A549 treated with RU486 at 1 μM for 4 hours (cell line): ENCODE results near the gene IMPDH2. TPM values are rescaled to one million over a fixed set of nuclear protein-coding genes. Genes with fewer than 3 reads are reported as not detected.

ENCODE experiments used
- total RNA-seq: library from RNA; stranded (reverse); fragments of 200-300 nt; extraction: Qiagen RNA extraction; gene quantifications from 5 replicates; pipeline ENCODE4 v1.2.3, GENCODE V29; 2022; ENCODE audit warnings: low read depth

The IMPDH2 gene
- 156 to 171 TPM (median 162 TPM) in 5 replicates for total RNA-seq

DNA sequence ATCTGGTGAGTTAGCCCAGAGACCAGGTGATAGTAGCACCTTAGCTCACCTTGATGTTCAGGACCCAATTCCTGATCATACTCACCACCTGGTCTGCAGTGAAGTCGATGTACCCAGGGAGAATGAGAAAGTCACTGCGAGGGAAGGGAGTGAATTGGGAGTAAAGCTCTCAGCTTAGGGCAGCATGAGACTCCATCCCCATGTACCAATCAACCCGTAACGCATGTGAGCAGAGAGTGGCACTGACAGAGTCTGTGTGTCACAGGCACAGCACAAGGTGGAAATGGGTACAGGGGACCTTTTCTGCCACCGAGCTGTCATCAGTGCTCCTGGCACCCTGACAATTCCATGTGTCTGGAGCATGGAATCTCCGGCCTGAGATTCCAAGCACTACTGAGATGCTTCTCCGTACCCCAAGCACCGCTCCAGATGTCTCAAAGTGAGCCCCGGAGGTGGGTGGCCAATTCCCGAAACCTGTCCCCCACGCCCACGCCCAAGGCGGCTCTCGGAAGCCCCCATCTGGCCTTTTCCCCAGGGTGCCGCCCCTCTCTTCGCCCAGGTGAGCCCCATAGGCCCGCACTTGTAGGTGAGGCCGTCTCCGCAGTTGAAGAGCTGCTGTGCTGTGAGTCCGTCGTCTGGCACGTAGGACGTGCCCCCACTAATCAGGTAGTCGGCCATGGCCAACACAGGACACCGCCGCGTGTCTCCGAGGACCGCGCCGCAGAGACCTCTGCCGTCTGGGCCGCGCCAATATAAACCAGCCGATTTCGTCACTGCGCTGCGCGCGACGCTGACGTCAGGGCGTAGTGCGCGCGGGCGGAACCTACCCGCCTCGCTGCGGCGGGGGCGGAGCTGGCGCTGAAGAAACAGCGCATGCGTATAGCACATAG, at the start of gene IMPDH2:
Gene IMPDH2 (minus strand): TSS at position 726 of the 890 bp plus-strand sequence. CDS start 48 bp downstream, at position 678.

DNA sequence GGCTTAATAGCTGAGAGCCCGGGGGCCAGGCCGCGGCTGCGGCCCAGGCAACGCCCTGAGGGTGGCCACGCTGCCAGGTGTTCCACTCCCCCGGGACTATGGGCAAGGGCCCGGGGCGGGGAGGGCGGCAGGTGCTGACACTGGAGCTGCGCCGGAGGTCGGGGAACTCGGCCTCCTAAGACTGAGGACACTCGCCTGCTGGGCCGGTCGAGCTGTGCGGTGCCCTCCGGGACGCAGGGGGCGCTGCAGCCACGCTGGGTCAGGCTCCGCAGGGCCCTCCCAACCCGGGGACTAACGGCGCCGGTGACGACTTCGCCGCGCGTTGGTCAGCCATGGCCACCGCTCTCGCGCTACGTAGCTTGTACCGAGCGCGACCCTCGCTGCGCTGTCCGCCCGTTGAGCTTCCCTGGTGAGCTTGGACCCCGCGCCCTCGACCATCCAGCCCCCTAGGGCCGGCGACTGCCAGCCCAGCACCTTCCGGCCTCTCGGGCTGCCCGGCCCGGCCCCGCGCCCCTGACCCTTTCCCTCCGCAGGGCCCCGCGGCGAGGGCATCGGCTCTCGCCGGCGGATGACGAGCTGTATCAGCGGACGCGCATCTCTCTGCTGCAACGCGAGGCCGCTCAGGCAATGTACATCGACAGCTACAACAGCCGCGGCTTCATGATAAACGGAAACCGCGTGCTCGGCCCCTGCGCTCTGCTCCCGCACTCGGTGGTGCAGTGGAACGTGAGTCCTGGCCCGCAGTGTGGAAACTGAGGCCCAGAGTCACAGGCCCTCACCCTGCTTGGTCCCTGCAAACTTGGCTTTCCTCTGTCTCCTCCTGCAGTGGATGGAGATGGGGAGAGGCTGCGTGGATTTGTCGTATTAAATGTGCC, 7.1 kb downstream of the IMPDH2 start, which contains the start of gene NDUFAF3:
Gene NDUFAF3 (plus strand): TSS at position 309 of the 875 bp plus-strand sequence. CDS start 24 bp downstream, at position 333.

DNA sequence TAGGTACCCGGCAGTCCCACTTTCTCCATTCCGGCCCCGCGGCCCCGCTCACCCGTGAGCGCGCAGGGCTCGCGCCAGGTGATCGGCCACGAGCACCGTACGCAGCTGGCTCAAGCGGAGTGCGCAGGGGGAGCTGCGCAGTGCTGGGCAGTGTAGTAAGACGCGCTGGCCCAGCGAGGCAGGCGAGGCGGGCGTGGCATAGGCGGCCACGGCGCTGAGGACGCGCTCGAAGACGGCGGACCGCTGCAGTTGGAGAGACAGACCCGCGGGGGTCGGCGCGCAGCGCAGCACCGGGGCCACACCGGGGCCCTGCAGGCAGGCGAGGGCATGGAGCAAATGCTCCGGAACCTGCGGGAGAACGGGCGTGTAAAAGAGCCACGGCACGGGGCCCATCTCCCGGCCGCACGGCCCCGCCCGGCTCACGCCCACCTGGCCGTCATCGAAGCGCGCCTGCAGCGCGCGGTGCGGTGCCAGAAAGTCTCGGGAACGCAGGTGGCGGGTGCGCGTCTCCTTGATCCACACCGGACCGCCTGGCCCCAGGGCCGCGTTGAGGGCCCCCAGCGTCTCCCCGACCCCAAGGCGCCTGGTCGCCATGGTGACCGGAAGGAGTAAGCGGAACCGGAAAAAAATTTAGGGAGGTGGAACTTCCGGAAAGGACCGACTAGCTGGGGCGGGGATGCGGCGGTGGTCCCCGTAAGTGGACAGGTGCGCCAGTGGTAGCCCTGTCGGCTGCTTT, 11.1 kb downstream of the IMPDH2 start, which contains the start of gene DALRD3:
Gene DALRD3 (minus strand): TSS at position 610 of the 736 bp plus-strand sequence. CDS start 16 bp downstream, at position 594.

DNA sequence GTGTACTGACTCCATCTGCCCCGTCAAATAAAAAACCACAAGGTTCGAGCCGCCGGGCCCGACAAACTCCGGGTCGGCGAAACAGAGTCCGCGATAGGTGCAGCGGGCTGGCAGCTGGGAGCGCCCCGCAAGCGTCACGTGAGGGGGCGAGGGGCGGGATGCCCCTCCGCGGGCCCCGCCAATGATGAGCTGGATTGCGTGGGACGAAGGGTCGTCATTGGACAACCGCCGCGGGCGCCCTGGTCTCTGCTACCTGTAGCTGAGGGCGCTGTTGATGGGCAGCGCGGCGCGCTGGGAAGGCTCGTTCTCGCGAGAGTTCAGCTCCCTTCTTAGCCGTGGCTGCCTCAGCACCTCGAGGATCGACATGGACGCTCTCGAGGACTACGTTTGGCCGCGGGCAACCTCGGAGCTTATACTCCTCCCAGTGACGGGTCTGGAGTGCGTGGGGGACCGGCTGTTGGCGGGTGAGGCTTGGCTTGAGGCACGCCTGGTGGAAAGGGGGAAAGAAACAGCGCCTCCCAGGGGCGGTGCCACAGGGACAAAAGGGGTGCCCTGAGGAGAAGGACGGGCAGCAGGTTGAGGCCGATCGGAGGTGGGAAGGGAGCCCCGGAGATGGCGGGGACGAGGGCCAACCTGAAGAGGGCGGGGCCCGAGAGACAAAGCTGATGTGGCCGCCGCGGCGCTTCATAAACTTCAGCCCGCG, 22.0 kb downstream of the IMPDH2 start, which contains the start of gene WDR6:
Gene WDR6 (plus strand): TSS at position 324 of the 703 bp plus-strand sequence. CDS start 41 bp downstream, at position 365.

GRCh38 chr3:48989796-48990635, 39.2 kb downstream of the IMPDH2 start, which contains the start of gene P4HTM:
Gene P4HTM (plus strand): TSS chr3:48990241. CDS start chr3:48990257, 16 bp downstream.

Other genes starting within 250 kb of the IMPDH2 start
- gene PRKAR2A, start 181.5 kb downstream of the IMPDH2 start, total RNA-seq = 12.1 to 20.0 TPM (median 18.0 TPM) in 5 replicates
- gene SLC25A20, start 130.5 kb downstream of the IMPDH2 start, total RNA-seq = 11.5 to 14.0 TPM (median 12.9 TPM) in 5 replicates
- 54.8 to 65.9 TPM (median 64.7 TPM) in 5 replicates for gene ARIH2, start 110.6 kb downstream of the IMPDH2 start, total RNA-seq
- 12.0 to 20.6 TPM (median 19.5 TPM) in 5 replicates for gene P4HTM, start 39.2 kb downstream of the IMPDH2 start, total RNA-seq
- 61.7 to 73.4 TPM (median 67.7 TPM) in 5 replicates for gene WDR6, start 22.0 kb downstream of the IMPDH2 start, total RNA-seq
- gene DALRD3, start 10.8 kb downstream of the IMPDH2 start, total RNA-seq = 16.0 to 25.0 TPM (median 22.3 TPM) in 5 replicates
- gene NDUFAF3, start 7.3 kb downstream of the IMPDH2 start, total RNA-seq = 65.5 to 98.1 TPM (median 89.1 TPM) in 5 replicates
- 37.3 to 40.1 TPM (median 39.0 TPM) in 5 replicates for gene QRICH1, start 64.7 kb upstream of the IMPDH2 start, total RNA-seq
- 128 to 155 TPM (median 153 TPM) in 5 replicates for gene QARS1, start 75.4 kb upstream of the IMPDH2 start, total RNA-seq
- gene USP19, start 91.4 kb upstream of the IMPDH2 start, total RNA-seq = 18.7 to 24.8 TPM (median 23.0 TPM) in 5 replicates
- 64.3 to 97.2 TPM (median 88.8 TPM) in 5 replicates for gene LAMB2, start 103.7 kb upstream of the IMPDH2 start, total RNA-seq
- gene CCDC71, start 136.9 kb upstream of the IMPDH2 start, total RNA-seq = 10.6 to 14.9 TPM (median 12.9 TPM) in 5 replicates
- gene KLHDC8B, start 142.2 kb upstream of the IMPDH2 start, total RNA-seq = 3.1 to 7.0 TPM (median 4.6 TPM) in 5 replicates
- 1.4 to 2.4 TPM (median 2.1 TPM) in 5 replicates for gene C3orf62, start 247.8 kb upstream of the IMPDH2 start, total RNA-seq